Measurements from ENCODE around the gene ATP1A1. TPM values are rescaled to one million over a fixed set of nuclear protein-coding genes. Genes with fewer than 3 reads are reported as not detected.

Gene ATP1A1
- total RNA-seq, result 138 and 154 TPM in 2 replicates

GRCh38 chr1:116372651-116373430, at the start of gene ATP1A1:
TSS of gene ATP1A1 (plus strand) at chr1:116373244. CDS start at chr1:116373512, 268 bp downstream.
- DNase-seq (ENCODE audit: low read depth in 2 of 2), result peak; percentile 93 to 96

- no peak for DNase-seq (ENCODE audit: low read depth in 2 of 2)
Observed at GRCh38 chr1:116323491-116323890, 49.6 kb upstream of the ATP1A1 start.

GRCh38 chr1:116324411-116324810, 48.6 kb upstream of the ATP1A1 start:
- DNase-seq (ENCODE audit: low read depth in 2 of 2), result no peak

- no peak for DNase-seq (ENCODE audit: low read depth in 2 of 2)
Observed at GRCh38 chr1:116325104-116325503, 47.9 kb upstream of the ATP1A1 start.

- no peak for DNase-seq (ENCODE audit: low read depth in 2 of 2)
Observed at GRCh38 chr1:116325922-116326321, 47.1 kb upstream of the ATP1A1 start.

GRCh38 chr1:116326486-116326885, 46.6 kb upstream of the ATP1A1 start:
- no peak for DNase-seq (ENCODE audit: low read depth in 2 of 2)

GRCh38 chr1:116328671-116329070, 44.4 kb upstream of the ATP1A1 start:
- DNase-seq (ENCODE audit: low read depth in 2 of 2), result no peak

GRCh38 chr1:116329524-116330341, 43.3 kb upstream of the ATP1A1 start:
- DNase-seq (ENCODE audit: low read depth in 2 of 2), result no peak

GRCh38 chr1:116330342-116330652, 42.7 kb upstream of the ATP1A1 start:
- DNase-seq (ENCODE audit: low read depth in 2 of 2), result no peak

GRCh38 chr1:116330846-116331245, 42.2 kb upstream of the ATP1A1 start:
- DNase-seq (ENCODE audit: low read depth in 2 of 2), result no peak

- DNase-seq (ENCODE audit: low read depth in 2 of 2), result no peak
Observed at GRCh38 chr1:116331523-116331922, 41.5 kb upstream of the ATP1A1 start.

- DNase-seq (ENCODE audit: low read depth in 2 of 2), result no peak
Observed at GRCh38 chr1:116332451-116332850, 40.6 kb upstream of the ATP1A1 start.

GRCh38 chr1:116333171-116334014, 39.7 kb upstream of the ATP1A1 start:
- DNase-seq (ENCODE audit: low read depth in 2 of 2), result no peak

GRCh38 chr1:116334015-116334547, 39.0 kb upstream of the ATP1A1 start:
- DNase-seq (ENCODE audit: low read depth in 2 of 2), result peak in 1 of 2 donors; percentile 48

GRCh38 chr1:116334868-116335635, 38.0 kb upstream of the ATP1A1 start:
- DNase-seq (ENCODE audit: low read depth in 2 of 2), result peak in 1 of 2 donors; percentile 75

- no peak for DNase-seq (ENCODE audit: low read depth in 2 of 2)
Observed at GRCh38 chr1:116335850-116336624, 37.0 kb upstream of the ATP1A1 start.

- DNase-seq (ENCODE audit: low read depth in 2 of 2), result no peak
Observed at GRCh38 chr1:116337398-116337797, 35.6 kb upstream of the ATP1A1 start.

GRCh38 chr1:116338400-116338799, 34.6 kb upstream of the ATP1A1 start:
- no peak for DNase-seq (ENCODE audit: low read depth in 2 of 2)

- DNase-seq (ENCODE audit: low read depth in 2 of 2), result no peak
Observed at GRCh38 chr1:116340506-116341231, 32.4 kb upstream of the ATP1A1 start.

Data from lung microvascular endothelial cell (primary cell).